Spleen (tissue), 11 donors: ENCODE measurements around the gene RPL7A. TPM values are rescaled to one million over a fixed set of nuclear protein-coding genes. Genes with fewer than 3 reads are reported as not detected.

Experiments
- DNase-seq: peaks from one replicate; pipeline ENCODE4 v3.0.0-alpha.2; 2020
- H3K27ac ChIP-seq, 8 donors: fragments of 200-600 bp; sonication (generic) in 7 of 8; 1 replicate in 4 of 8; 2 replicates in 4 of 8; pipeline versions ENCODE4 v1.5.0 to v1.8.0; 2016 to 2021; ENCODE audit warnings: inconsistent platforms in 4 of 8, mild to moderate bottlenecking in 4 of 8, moderate library complexity in 1 of 8
- H3K27me3 ChIP-seq, 7 donors: fragments of 200-600 bp; sonication (generic) in 6 of 7; replicated peaks in 1 of 7; 1 replicate in 4 of 7; 2 replicates in 3 of 7; pipeline versions ENCODE4 v1.5.0 to v1.8.0; 2016 to 2021; ENCODE audit warnings: inconsistent platforms in 3 of 7, mild to moderate bottlenecking in 1 of 7
- H3K36me3 ChIP-seq, 6 donors: fragments of 200-600 bp; sonication (generic) in 5 of 6; 1 replicate in 4 of 6; 2 replicates in 2 of 6; pipeline versions ENCODE4 v1.5.0 to v1.8.0; 2016 to 2021; ENCODE audit warnings: inconsistent platforms in 2 of 6
- H3K4me1 ChIP-seq, 6 donors: fragments of 200-600 bp; sonication (generic) in 5 of 6; 1 replicate in 3 of 6; 2 replicates in 3 of 6; pipeline versions ENCODE4 v1.5.0 to v1.8.0; 2016 to 2021; ENCODE audit warnings: inconsistent platforms in 3 of 6
- H3K4me3 ChIP-seq, 8 donors: fragments of 200-600 bp; sonication (generic) in 7 of 8; 1 replicate in 4 of 8; 2 replicates in 4 of 8; pipeline versions ENCODE4 v1.5.0 to v1.8.0; 2016 to 2021; ENCODE audit warnings: inconsistent platforms in 4 of 8, mild to moderate bottlenecking in 4 of 8, moderate library complexity in 2 of 8
- H3K9me3 ChIP-seq, 8 donors: fragments of 200-600 bp; sonication (generic) in 7 of 8; 1 replicate in 4 of 8; 2 replicates in 4 of 8; pipeline versions ENCODE4 v1.5.0 to v1.8.0; 2016 to 2021; ENCODE audit warnings: inconsistent platforms in 4 of 8
- POLR2A ChIP-seq, 3 donors: fragments of 450-650 bp; IDR thresholded peaks; one replicate each; pipeline ENCODE4 v1.5.1; 2017; ENCODE audit warnings: antibody characterized with exemption in 3 of 3, mild to moderate bottlenecking in 1 of 3
- POLR2AphosphoS5 ChIP-seq, 3 donors: sonication (generic); formaldehyde crosslinking; IDR thresholded peaks; one replicate each; pipeline ENCODE4 v1.5.1; 2017; ENCODE audit warnings: antibody characterized with exemption in 3 of 3
- WGBS, 5 donors: extraction: QIAGEN DNeasy Blood & Tissue Kit in 3 of 5; methylation state at CpG; one replicate each; pipeline versions ENCODE4 v1.1.5 to v1.1.7; 2013 to 2018; 5-methylcytosine and 5-hydroxymethylcytosine counted together
- intact Hi-C: fragments of 100-400 bp; cut with DNase I; formaldehyde crosslinking; loops from one replicate; pipeline ENCODE4 v1.15.0; 2023; ENCODE audit warnings: low total_unique reads
- polyA plus RNA-seq, 3 donors: library from polyadenylated mRNA; stranded (reverse); fragments of 200-250 nt; gene quantifications; one replicate each; pipeline ENCODE4 v1.2.1, GENCODE V29; 2013
- total RNA-seq, 7 donors: library from RNA; depleted of rRNA in 3 of 7; stranded (reverse); fragments of >200 nt in 3 of 7; fragmentation: NEBNext Ultra II Directional in 4 of 7; extraction: Animal tissue kit (Norgen Biotek cat#: 25700) in 4 of 7; gene quantifications; one replicate each; pipeline versions ENCODE4 v1.1.0 to v1.2.1, GENCODE V29; 2016 to 2021
- TF ChIP-seq, protein P1 (sequence below), 11 experiments: fragments of 200-600 bp in 7 of 11; fragments of 450-650 bp in 4 of 11; sonication (generic) in 4 of 11; IDR thresholded peaks in 8 of 11; conservative IDR thresholded peaks in 3 of 11; 1 replicate in 7 of 11; 2 replicates in 4 of 11; pipeline versions ENCODE4 v1.4.0 to v1.8.0; 2016 to 2021; ENCODE audit warnings: antibody characterized with exemption in 11 of 11, inconsistent platforms in 4 of 11, mild to moderate bottlenecking in 1 of 11
- donor health status: healthy with polysubstance abuse.
- donor health status: DM: no; HTN: no; CAD: no; lungs with moderate emphysema.
- donor health status: DM: no; HTN: no; CAD: no.
- donor health status: Bipolar disorder and iron deficiency.
- donor health status: healthy.
- donor health status: DM: no; HTN: no; CAD: no.
- donor health status: DM: yes; HTN: yes; CAD: no.

Gene RPL7A
- total and polyA plus RNA-seq, 10 donors: 1,381 to 6,342 (median 1,755) TPM

DNA sequence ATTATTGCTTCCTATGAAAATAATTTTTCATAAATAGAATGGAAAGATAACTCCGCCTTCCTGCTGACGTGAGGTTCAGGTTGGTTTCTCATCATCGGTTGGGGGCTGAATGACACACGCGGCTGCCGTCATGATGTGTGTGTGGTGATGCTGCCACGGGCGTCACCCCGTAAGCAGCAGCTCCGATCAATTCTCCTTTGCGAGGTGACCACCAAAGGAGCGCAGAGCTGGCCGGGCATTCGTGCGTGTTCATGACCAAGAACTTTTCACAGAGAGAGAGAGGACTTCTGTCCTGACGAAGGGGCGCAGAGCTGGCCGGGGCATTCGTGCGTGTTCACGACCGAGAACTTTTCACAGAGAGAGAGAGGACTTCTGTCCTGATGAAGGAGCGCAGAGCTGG lies 42.3 kb upstream of the RPL7A start:
- no peaks in the 10 kb centered on the region for H3K4me1 ChIP-seq
- WGBS, 5 donors: 78 to 89% (median 88%) methylated on average over 14 to 23 of the region's 23 CpGs
- H3K27ac ChIP-seq: no peak overlapping the region
- no peak for TF ChIP-seq POLR2AphosphoS5 (IDR thresholded peaks at IDR 0.05)
- TF ChIP-seq, protein P1, sequence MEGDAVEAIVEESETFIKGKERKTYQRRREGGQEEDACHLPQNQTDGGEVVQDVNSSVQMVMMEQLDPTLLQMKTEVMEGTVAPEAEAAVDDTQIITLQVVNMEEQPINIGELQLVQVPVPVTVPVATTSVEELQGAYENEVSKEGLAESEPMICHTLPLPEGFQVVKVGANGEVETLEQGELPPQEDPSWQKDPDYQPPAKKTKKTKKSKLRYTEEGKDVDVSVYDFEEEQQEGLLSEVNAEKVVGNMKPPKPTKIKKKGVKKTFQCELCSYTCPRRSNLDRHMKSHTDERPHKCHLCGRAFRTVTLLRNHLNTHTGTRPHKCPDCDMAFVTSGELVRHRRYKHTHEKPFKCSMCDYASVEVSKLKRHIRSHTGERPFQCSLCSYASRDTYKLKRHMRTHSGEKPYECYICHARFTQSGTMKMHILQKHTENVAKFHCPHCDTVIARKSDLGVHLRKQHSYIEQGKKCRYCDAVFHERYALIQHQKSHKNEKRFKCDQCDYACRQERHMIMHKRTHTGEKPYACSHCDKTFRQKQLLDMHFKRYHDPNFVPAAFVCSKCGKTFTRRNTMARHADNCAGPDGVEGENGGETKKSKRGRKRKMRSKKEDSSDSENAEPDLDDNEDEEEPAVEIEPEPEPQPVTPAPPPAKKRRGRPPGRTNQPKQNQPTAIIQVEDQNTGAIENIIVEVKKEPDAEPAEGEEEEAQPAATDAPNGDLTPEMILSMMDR (IDR thresholded peaks at IDR 0.05 in 8 of 11, conservative IDR thresholded peaks at IDR 0.05 in 3 of 11): no peak
- no peak for TF ChIP-seq POLR2A (IDR thresholded peaks at IDR 0.05)
- no peak overlapping the region for H3K4me3 ChIP-seq
- H3K27me3 ChIP-seq: peaks cover 0 to 36% (median 0%) of the 10 kb centered on the region in 7 donors
- H3K36me3 ChIP-seq: no peaks in the 10 kb centered on the region
- no peaks in the 10 kb centered on the region for H3K9me3 ChIP-seq
- DNase-seq: no peak
- intact Hi-C loops: no loop called here

DNA sequence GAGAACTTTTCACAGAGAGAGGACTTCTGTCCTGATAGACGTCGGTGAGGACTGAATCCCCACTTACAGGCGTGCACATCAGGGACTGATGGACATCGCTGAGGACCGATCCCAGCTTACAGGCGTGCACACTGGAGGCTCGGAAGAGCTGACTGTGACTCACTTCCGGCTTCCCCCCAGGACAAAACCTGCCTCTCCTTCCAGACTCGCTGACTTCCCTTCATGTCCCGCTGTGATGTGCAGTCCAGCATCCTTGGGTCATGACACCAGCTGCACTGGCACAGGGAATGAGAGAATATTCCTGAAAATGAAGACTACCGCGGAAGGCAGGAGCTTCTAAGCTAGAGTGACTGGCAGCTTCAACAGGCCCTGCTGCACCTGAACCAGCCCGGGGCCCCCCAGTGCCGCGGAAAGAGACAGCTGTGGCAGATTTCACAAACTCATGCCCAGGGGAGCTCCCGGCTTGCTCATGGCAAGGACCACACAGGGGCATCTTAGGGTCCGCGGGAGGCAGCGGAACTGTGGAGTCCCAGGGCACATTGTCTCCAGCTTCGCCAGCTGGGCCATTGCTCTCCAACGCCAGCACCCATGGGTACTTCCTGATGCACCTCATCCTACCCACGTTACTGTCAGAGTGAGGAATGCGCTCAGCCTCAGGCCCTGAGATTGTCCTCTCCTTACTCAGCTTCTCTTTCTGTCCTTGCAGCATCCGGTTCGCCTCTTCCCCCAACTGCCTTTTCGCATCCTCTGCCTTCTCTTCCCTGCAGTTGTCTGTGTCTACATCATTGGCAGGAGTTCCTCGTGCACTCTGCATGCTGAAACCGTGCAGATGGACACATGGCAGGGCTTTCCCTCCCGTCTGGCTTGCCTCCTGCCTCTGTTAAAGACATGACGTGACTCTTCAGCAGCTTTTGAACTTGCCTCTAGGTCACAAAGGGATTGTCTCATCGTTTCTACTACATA lies 41.5 kb upstream of the RPL7A start:
- no peaks in the 10 kb centered on the region for H3K9me3 ChIP-seq
- 73 to 78% (median 76%) methylated on average over 30 to 31 of the region's 31 CpGs for WGBS, 5 donors
- H3K4me3 ChIP-seq: no peak overlapping the region
- no peaks in the 10 kb centered on the region for H3K4me1 ChIP-seq
- peaks cover 0 to 36% (median 0%) of the 10 kb centered on the region in 7 donors for H3K27me3 ChIP-seq
- DNase-seq: no peak
- H3K36me3 ChIP-seq: no peaks in the 10 kb centered on the region
- intact Hi-C loops: no loop called here
- H3K27ac ChIP-seq: no peak overlapping the region
- TF ChIP-seq POLR2A (IDR thresholded peaks at IDR 0.05) (no peak), POLR2AphosphoS5 (IDR thresholded peaks at IDR 0.05) (no peak)
- TF ChIP-seq, protein P1 (IDR thresholded peaks at IDR 0.05 in 8 of 11, conservative IDR thresholded peaks at IDR 0.05 in 3 of 11): no peak

DNA sequence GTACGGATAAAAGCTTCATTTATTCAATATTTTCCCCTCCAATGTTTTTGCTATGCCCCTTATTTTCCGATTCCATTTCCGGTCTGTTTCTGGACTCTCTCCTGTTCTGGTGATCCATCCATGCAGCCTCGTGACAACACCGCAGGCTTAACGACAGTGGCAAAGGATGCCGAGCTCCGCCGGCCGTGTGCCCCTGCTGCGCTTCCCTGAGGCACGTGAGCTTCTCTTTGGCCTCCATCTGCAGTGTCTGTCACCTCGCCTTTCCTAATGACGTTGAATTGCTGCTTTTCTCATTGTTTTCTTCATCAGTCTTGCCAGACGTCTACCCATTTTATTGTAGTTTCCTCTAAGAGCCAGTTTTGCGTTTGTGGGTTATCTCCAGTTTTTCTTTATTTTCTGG lies 40.7 kb upstream of the RPL7A start:
- no peak for TF ChIP-seq POLR2AphosphoS5 (IDR thresholded peaks at IDR 0.05)
- no peak for TF ChIP-seq POLR2A (IDR thresholded peaks at IDR 0.05)
- TF ChIP-seq, protein P1 (IDR thresholded peaks at IDR 0.05 in 8 of 11, conservative IDR thresholded peaks at IDR 0.05 in 3 of 11): no peak
- Histone ChIP-seq H3K36me3 (no peaks in the 10 kb centered on the region), H3K4me3 (no peak overlapping the region), H3K27me3 (peaks cover 0 to 36% (median 0%) of the 10 kb centered on the region in 7 donors), H3K9me3 (no peaks in the 10 kb centered on the region), H3K27ac (no peak overlapping the region), H3K4me1 (no peaks in the 10 kb centered on the region)
- 76 to 78% (median 76%) methylated on average over 16 of the region's 16 CpGs for WGBS, 5 donors
- intact Hi-C loops: no loop called here
- DNase-seq: no peak

DNA sequence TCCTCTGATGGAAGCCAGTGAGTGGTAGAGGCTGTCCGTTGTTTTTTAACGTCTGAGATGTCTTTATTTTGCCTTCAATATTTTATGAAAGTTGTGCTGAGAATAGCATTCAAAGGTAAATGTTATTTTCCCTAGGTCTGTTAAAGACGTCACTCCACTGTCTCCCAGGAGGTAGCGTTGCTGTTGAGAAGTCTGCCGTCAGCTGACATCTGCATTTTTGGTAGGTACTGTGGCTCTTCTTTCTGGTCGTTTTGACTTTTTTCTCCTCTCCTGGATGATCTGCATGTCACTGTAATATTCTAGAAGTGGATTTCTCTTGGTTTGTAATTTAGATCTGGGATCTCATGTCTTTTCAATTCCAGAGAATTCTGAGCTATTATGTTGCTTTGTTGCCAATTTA lies 38.4 kb upstream of the RPL7A start:
- Histone ChIP-seq H3K36me3 (no peaks in the 10 kb centered on the region), H3K27me3 (peaks cover 0 to 23% (median 0%) of the 10 kb centered on the region in 7 donors), H3K4me1 (no peaks in the 10 kb centered on the region), H3K4me3 (no peak overlapping the region), H3K27ac (no peak overlapping the region), H3K9me3 (no peaks in the 10 kb centered on the region)
- intact Hi-C loops: no loop called here
- no peak for DNase-seq
- 84 to 88% (median 87%) methylated on average over 6 of the region's 6 CpGs for WGBS, 5 donors
- TF ChIP-seq, protein P1 (IDR thresholded peaks at IDR 0.05 in 8 of 11, conservative IDR thresholded peaks at IDR 0.05 in 3 of 11): no peak
- no peak for TF ChIP-seq POLR2A (IDR thresholded peaks at IDR 0.05)
- no peak for TF ChIP-seq POLR2AphosphoS5 (IDR thresholded peaks at IDR 0.05)
